ENCODE results near the gene CNTNAP4.

DNA sequence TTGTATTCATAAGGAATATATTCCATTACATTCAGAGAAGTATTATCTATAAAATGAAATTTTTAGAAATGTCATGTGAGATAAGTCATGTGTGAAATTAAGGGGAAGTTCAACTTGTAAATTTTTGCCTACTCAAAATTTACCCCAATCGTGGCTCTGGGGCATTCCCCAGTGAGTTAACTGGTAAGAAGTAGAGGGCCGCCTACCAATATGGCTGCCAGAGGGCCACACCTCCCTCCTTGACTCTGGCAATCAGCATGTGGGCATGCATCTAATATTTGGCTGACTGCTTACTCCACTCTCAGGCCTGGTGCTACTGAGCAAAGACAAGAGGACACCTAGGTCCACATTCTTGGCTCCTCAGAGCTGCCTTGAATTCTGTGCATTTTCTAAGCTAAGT, 39.7 kb upstream of the CNTNAP4 start:
- no peak for TF ChIP-seq POLR2A (IDR thresholded peaks at IDR 0.05)
- TF ChIP-seq, protein P1, sequence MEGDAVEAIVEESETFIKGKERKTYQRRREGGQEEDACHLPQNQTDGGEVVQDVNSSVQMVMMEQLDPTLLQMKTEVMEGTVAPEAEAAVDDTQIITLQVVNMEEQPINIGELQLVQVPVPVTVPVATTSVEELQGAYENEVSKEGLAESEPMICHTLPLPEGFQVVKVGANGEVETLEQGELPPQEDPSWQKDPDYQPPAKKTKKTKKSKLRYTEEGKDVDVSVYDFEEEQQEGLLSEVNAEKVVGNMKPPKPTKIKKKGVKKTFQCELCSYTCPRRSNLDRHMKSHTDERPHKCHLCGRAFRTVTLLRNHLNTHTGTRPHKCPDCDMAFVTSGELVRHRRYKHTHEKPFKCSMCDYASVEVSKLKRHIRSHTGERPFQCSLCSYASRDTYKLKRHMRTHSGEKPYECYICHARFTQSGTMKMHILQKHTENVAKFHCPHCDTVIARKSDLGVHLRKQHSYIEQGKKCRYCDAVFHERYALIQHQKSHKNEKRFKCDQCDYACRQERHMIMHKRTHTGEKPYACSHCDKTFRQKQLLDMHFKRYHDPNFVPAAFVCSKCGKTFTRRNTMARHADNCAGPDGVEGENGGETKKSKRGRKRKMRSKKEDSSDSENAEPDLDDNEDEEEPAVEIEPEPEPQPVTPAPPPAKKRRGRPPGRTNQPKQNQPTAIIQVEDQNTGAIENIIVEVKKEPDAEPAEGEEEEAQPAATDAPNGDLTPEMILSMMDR (IDR thresholded peaks at IDR 0.05) = no peak
